ENCODE results near the gene DDI2.
"Not testable (repeated sequence)": the region's sequence is repeated elsewhere in the genome, so short reads cannot be mapped to it uniquely, and the experiment has no call there.

Gene DDI2

DNA sequence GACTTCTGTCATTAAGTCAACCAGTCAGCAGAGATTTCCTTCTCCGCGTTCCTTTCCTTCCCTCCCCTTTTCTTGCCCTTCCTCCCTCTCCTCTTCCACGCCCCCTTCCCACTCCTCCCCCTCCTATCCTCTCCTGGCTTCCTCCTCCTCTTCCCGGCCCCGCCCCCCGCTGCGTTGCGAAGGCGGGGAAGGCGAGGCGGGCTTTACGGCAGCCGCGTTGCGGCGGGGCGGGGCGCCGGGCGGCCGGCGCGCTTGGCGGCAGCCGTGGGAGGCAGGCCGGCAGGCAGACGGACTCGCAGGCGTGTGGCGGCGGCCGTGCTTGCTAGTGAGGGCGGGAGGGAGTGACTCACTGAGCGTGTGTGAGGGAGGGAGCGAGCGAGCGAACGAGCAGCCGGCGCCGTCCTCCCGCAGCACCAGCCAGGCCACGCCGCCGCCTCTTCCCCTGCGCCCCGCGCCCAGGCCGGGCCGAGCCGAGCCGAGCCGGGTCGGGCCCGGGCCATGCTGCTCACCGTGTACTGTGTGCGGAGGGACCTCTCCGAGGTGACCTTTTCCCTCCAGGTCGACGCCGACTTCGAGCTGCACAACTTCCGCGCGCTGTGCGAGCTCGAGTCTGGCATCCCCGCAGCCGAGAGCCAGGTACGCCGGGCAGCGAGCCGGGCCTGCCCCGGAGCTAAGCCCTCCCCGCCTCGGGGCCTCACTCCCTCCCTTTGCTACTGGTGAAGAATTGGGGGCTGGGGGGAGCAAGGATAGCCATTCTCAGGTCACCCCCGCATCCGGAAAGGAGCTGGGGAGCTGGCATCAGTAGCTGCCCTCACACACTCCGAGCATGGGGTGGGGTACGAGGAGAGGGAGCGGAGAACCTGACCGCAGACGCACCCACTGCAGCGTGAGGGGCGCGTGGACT lies at the start of gene DDI2:
Gene DDI2, plus strand, starts transcription at position 286 of the 904 bp plus-strand sequence. Its CDS starts 213 bp downstream, at position 499.
- DNase-seq (ENCODE audit: low read depth in 1 of 2, low spot score in 1 of 2): peak; percentile 88 to 89

DNA sequence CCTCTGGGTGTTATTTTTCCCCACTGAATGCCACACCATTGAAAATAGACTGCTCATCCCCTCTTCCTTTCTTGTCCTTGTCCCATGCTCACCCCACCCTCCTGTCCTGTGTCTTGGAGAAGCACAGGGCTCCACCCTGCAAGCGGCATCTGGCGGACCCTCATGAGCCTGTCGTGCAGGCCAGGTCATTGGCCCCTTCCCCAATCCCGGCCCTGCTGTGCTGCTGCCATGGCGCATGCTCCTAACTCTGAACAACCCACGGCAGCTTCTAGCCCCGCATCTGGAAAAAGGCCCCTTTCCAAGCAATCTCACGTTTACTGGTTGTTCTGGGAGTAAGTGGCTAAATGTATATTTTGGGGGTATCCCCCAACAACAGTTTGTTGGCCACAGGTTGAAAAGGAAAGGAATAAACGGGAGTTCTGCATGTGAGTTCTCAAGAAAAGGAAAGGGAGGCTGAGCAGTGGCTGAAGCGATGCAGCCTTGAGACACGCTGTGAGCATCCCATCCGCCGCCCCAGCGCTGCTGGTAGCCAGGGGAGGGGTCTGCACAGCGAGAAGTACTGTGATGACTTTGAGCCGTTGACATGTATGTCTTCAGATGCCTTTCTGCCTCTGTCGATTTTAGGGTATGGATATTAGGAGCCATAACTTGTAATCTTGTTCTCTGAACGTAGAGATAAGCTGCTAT lies 48.7 kb upstream of the DDI2 start:
- DNase-seq (ENCODE audit: low read depth in 1 of 2, low spot score in 1 of 2): no peak

DNA sequence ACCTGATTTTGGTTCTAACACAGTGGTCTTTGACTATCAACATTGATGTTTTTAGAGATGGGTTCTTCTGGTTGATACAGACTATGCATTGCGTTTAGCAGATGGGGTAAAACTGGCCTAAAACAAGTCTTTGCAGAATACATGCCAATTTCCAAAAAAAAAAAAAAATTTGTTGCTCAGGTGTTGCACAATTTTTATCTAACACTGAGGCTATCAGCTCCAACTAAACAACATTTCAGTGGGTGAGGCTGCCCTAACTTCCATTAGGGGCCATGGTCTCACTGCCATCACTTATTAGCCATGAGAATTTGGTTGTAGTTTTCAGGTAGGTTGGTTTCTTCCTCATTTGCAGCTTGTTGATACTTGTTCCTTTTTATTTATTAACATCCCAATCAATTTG lies 46.4 kb upstream of the DDI2 start:
- no peak for DNase-seq (ENCODE audit: low read depth in 1 of 2, low spot score in 1 of 2)

DNA sequence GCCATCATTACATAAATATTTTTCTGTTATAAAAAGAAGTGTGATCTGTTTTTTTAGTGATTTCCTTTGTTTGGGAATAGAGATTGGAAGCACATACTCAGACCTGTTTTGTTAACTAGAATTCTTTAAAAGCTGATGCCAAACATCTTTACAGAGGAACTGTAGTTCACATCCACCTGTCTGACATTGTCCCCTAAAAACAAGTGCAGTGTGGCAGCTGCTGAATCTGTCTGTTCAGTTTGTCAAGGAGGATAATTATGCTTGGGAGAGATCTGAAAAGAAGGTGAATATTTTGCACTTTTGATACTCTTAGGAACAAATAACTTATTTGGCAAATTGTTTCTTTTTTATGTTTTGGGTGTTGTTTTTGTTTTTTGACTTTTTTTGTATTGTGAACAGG lies 46.0 kb upstream of the DDI2 start:
- DNase-seq (ENCODE audit: low read depth in 1 of 2, low spot score in 1 of 2): no peak

DNA sequence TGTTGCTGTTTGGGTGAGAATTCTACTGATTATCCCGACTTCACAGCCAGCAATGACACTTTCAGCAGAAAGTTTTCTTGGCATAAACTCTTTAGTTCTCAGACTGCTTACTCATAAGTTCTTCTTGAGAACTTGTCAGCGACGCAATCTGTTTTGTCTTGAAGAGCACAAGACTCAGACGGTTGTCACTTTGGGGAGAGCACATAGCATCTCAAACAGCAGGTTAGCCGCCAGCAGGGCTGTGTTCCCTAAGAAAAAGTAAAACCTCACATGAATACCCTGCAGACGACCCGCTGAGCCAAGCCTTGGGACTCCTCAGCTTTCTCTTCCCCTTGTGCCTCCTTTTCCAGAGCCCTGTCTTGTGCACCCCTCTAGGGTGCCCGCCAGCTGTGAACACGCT lies 43.8 kb upstream of the DDI2 start:
- DNase-seq (ENCODE audit: low read depth in 1 of 2, low spot score in 1 of 2): no peak

DNA sequence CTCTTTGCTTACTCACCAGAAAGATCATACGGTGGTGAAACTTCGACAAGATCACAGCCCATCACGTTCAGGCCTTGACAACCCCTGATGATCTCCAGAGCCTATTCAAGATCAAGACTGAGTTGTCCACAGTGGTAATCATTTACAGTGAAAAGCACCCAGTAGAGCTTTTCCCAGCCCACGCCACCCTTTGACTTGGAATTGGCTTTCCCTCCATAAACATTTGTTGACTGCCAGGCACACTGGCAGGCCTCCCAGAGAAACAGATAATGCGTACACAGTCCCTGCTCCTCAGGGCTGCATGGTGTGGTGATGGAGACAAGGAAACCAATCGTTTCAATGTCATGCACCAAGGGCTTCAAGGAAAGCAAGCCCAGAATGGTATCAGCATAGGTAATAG lies 42.5 kb upstream of the DDI2 start:
- no peak for DNase-seq (ENCODE audit: low read depth in 1 of 2, low spot score in 1 of 2)

DNA sequence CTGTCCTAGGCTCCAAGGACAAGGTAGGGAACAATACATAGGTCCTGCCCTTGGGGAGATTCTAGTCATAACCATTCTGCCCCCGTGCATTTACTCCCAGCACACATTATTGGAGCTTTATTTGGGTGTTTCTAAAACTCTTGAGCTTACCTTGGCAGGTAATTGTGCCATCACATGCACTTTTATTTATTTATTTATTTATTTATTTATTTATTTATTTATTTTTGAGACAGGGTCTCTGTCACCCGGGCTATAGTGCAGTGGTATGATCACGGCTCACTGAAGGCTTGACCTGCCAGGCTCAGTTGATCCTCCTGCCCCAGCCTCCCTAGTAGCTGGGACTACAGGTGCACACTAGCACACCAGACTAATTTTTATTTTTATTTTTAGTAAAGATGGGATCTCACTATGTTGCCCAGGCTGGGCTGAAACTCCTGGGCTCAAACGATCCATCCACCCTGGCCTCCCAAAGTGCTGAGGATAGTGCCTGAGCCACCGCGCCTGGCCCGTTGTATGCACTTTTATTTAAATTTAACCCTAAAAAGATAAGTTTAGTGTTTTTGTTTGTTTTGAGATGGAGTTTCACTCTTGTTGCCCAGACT lies 41.6 kb upstream of the DDI2 start:
- no peak for DNase-seq (ENCODE audit: low read depth in 1 of 2, low spot score in 1 of 2)

DNA sequence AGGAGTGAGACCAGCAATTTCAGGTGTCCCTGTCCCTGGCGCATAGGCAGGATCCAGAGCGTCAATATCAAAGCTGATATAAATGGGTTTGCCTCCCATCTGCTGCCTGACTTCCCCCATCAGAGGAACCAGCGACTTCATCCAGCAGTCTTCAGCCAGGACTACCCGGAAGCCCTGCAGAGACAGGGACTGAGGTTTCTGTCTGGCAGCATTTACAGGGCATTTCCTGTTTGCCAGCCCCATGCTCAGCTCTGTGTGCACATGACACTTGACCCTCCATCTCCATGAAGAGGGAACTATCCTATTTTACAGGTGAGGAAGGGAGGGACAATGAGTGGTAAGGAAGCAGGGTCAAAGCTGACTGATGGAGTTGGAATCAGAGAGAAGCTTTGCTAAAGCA lies 39.6 kb upstream of the DDI2 start:
- DNase-seq (ENCODE audit: low read depth in 1 of 2, low spot score in 1 of 2): no peak

DNA sequence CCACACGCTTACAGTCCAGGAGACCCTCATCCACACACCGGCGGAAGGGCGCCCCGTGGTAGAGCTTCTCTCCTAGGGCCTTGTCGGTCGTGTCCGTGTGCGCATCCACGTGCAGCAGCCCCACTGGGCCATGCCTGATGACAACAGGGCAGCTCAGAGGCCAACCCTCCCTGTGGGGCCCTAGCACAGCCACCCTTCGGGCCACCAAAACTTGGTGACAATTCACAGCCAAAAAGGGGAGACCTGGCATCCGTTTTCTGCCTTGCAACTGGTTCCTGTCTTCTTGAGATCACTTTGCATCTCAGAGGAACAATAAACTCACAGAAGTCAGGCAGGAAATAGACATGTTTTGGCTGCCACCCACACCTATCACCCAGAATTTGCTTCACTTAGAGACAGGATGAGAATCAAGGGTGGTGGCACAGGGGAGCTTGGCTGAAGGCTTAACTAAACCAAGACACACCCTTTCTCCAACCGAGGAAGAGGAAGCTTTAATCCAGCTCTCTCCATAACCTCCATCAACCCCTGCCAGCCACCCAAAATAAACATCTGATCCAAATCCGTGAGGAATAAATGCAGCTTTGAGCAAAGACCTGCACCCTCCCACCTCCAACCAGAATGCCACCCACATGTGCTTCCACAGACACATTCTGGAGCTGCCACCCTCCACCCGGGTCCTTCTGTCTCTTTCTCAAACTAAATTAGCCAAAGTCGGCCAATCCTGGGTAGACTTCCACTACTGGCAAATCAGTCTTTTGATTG lies 38.2 kb upstream of the DDI2 start:
- DNase-seq (ENCODE audit: low read depth in 1 of 2, low spot score in 1 of 2): no peak

DNA sequence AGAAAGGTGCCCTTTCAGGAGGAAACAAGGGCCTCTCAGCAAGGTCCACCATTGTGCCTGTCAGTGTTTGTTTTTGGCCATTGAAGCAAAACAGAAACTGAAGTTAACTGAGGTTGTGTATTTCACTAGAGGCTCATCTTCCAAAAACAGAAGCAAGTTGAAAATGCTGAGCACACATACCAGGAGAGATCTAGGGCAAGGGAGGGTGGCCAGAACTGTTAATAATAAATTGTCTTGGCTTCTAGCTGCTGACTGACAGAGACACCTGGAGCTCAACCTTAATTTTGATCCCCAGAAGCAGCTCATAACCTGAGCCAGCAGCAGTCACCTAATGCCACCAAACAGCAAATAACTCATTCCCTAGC lies 37.6 kb upstream of the DDI2 start:
- no peak for DNase-seq (ENCODE audit: low read depth in 1 of 2, low spot score in 1 of 2)

DNA sequence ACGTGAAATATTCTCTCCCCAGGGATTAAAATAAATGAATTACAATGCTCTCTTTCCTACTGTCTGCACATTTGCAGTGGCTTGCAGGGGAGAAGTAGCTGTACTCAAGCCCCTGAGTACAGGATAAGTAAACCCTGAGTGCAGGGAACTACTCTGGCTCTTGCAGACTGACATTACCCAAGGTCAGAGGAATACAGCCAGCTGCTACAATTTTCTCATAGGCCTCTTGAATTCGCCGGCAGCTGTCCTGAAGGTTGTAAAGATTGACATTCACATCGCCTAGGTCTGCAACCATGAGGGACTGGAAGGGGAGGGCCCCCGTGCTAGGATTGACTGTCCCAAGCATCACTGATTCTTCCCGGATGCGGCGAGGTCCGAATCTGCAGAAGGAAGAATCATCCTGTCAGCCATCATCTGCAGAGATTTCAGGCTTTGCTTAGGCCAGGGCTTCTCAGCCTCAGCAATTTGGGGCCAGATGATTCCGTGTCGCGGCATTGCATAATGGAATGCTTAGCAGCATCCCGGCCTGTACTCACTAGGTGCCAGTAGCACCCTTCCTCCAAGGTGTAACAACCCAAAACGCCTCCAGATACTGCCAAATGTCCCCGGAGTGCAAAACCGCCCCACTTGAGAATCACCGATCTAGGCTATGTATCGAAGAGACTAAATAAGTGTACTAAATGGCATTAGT lies 34.1 kb upstream of the DDI2 start:
- DNase-seq (ENCODE audit: low read depth in 1 of 2, low spot score in 1 of 2): no peak

DNA sequence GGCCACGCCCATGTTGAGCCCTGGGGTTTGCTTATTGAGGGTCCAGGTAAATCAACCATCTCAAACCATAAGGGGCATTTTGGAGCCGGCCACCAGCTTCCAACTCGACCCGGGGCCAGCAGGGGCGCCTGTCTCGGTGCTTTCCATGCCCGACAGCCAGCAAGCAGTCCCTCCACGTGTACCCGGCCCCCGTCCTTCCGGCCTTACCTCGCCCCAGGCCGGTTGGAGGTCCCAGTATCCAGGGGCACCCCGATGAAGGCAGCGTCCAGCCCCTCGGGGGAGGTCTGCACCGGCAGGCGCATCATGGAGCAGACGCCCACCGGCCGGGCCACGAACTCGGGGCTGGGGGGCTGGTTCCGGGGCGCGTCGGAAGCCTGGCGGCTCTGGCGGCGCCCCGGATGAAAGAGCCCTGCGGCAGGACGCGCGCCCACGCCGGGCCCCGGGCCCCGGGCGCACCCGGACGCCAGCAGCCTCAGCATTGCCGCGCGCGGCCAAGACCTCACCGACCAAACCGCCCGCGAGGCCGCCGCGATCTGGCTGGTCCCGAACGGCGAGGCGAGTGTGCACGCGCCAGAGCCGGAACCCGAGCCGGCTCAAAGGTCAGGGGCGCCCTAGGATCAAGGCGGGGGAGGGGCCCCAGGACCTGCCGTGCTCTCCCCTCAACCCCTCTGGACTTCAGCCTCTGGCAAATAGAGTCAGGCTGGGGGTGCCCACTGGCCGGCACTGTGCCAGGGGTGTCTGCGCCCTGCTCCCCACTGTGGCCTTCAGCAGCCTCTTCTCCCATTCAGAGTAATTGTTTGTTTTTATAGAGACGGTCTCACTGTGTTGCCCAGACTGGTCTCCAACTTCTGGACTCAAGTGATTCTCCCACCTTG lies 32.5 kb upstream of the DDI2 start, which contains the start of gene AGMAT:
Gene AGMAT, minus strand, starts transcription at position 563 of the 875 bp plus-strand sequence. Its CDS starts 84 bp downstream, at position 479.
- peak in 1 of 2 donors; percentile 46 for DNase-seq (ENCODE audit: low read depth in 1 of 2, low spot score in 1 of 2)

DNA sequence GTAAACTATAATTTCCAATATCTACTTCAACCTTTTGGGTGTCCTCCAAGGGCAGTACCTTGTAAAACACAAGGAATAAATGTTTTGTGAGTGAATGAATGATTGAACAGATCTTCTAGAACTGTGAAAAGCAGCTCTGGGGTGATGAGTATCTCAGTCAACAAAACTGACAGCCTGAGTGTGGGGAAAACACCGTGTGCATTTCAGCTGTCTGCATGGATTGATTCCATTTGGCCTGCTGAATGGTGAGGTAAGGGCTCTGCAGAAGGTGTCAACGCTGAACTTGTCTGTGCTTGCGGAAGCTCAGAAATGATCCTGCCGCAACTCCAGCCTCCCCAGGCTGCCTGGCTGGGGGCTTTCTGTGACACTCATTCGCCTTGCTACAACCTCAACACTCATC lies 25.0 kb upstream of the DDI2 start:
- DNase-seq (ENCODE audit: low read depth in 1 of 2, low spot score in 1 of 2): no peak

DNA sequence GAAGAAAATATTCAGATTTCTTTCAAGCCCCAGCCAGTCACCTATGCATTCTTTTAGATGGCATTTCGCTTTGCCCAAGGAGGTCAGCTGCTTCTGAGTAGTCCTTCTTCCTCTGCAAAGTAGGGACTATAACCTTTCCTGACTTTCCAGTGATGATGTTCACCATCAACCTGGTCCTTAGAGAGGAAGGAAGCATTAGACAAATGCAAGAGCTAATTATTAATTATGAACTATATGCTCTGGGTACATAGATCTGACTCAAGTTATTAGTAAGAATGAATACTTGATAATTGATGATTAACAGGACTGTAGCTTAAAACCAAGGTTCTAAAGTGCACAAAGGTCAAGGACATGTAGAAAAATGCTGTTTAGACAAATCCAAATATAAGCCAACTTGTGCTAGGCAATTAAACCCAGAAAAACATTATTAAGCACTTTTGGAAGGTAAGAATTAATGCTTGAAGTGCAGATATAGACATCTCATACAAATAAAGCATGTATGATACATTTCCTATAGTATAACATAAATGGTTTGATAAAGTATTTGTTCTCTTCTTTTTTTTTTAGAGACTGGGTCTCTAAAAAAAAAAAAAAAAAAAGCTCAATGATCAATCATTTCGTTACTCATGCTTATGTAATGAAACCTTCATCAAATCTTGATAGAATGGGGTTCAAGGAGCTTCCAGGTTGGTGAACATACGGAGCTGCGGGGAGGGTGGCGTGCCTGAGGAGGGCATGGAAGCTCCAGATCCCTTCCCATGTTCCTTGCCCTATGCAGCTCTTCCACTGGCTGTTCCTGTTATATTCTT lies 21.2 kb upstream of the DDI2 start:
- no peak for DNase-seq (ENCODE audit: low read depth in 1 of 2, low spot score in 1 of 2)

DNA sequence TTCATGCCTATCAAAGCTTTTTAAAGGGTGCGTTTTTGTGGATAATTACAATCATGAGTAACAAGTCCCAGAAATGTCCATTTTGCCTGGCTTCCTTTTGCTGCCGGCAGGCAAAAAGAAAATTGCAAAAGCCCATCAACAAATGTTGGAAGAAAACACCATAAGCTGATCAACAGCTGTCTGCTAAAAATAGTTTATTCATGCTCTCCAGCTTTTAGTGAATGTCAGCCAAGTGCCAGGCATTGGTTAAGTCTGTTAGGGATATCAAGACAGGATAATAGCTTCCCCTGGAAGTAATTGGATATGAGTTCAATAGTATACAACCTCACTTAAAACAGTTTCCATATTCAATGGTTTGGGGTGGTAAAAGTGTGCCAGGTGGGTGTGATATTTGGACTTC lies 18.8 kb upstream of the DDI2 start:
- no peak for DNase-seq (ENCODE audit: low read depth in 1 of 2, low spot score in 1 of 2)

DNA sequence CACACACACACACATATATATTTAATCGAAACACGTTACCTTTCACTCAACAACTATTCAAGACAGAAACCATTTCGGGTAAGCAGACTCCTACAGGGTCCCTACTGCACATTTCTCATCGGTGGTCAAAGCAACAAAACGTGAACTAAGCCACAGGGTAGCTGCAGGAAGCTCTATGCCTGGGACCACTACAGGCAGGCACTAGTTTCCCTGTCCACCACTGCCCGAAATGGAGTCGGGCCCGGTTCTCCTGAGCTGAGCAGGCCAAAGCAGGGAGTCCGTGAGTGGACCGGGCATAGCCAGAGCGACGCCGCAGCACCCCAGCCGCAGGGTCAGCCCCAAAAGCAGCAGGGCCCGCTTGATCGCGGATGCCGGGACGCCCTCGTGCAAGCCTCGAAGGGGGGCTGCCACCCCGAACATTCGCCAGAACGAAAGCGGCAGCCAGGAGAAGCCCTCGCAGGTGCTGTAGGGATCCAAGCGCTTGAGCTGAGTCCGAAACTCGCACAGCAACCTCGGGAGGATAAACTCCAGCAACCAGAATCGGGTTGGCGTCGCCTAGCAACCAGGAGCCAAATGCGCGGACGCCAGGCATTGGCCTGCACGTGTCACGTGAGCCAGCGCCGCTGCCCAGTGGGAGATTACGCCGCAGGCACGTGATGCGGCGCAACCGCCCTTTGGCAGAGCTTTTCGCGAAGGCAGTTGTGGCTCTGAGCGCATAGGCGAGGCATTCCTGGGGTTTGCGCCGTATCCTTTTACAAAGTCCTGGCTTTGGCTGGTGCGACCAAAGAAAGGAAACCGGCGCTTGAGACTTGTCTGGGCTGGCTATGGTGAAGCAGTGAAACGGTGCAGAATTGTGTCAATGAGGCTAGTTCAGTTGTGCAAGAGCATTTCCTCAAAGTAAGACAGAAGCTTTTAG lies 13.9 kb upstream of the DDI2 start:
- DNase-seq (ENCODE audit: low read depth in 1 of 2, low spot score in 1 of 2): peak; percentile 78 to 79

DNA sequence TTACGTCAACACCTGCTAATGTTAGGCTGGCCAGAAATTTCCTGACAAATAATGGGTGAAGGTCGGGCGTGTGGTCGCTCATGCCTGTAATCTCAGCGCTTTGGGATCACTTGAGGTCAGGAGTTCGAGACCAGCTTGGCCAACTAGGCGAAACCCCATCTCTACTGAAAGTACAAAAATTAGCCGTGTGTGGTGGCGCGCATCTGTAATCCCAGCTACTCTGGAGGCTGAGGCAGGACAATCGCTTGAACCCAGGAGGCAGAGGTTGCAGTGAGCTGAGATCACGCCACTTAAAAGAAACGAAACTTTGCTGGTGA lies 13.3 kb upstream of the DDI2 start:
- DNase-seq (ENCODE audit: low read depth in 1 of 2, low spot score in 1 of 2): not testable (repeated sequence)

DNA sequence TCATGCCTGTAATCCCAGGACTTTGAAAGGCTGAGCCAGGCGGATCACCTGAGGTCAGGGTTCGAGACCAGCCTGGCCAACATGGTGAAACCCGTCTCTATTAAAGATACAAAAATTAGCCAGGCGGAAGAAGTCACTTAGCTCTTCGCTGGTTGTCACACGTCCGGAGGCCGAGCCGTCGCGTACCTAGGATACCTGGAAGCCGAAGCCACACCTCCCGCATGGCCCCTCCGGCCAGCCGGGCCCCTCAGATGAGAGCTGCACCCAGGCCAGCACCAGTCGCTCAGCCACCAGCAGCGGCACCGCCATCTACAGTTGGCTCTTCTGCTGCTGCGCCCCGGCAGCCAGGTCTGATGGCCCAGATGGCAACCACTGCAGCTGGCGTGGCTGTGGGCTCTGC lies 12.9 kb upstream of the DDI2 start:
- not testable (repeated sequence) for DNase-seq (ENCODE audit: low read depth in 1 of 2, low spot score in 1 of 2)

Measured in stimulated activated CD4-positive, alpha-beta T cell treated with anti-CD3 and anti-CD28 coated beads, Interleukin-15, amount 100 ng/mL, for 1 hour (primary cell).